ENCODE results near the gene ADCY5.

Gene ADCY5

GRCh38 chr3:123338620-123339061 lies 110.2 kb downstream of the ADCY5 start:
- DNase-seq: no peak

- peak in 2 of 3 experiments; percentile 22 to 55 for DNase-seq
Observed at GRCh38 chr3:123337948-123338619, 110.8 kb downstream of the ADCY5 start.

GRCh38 chr3:123337226-123337625 lies 111.7 kb downstream of the ADCY5 start:
- DNase-seq: no peak

- DNase-seq: no peak
Observed at GRCh38 chr3:123336441-123336851, 112.4 kb downstream of the ADCY5 start.

- DNase-seq: no peak
Observed at GRCh38 chr3:123336001-123336400, 112.9 kb downstream of the ADCY5 start.

- no peak for DNase-seq
Observed at GRCh38 chr3:123335007-123335670, 113.8 kb downstream of the ADCY5 start.

GRCh38 chr3:123334056-123334455 lies 114.8 kb downstream of the ADCY5 start:
- DNase-seq: no peak

- no peak for DNase-seq
Observed at GRCh38 chr3:123333401-123333800, 115.5 kb downstream of the ADCY5 start.

GRCh38 chr3:123332124-123332641 lies 116.7 kb downstream of the ADCY5 start:
- no peak for DNase-seq

- no peak for DNase-seq
Observed at GRCh38 chr3:123331651-123332050, 117.2 kb downstream of the ADCY5 start.

- DNase-seq: no peak
Observed at GRCh38 chr3:123331006-123331405, 117.9 kb downstream of the ADCY5 start.

GRCh38 chr3:123330441-123330991 lies 118.4 kb downstream of the ADCY5 start:
- no peak for DNase-seq

- no peak for DNase-seq
Observed at GRCh38 chr3:123329636-123330340, 119.1 kb downstream of the ADCY5 start.

GRCh38 chr3:123328851-123329635 lies 119.8 kb downstream of the ADCY5 start:
- DNase-seq: peak; percentile 68 to 81 (median 68)

GRCh38 chr3:123327956-123328850 lies 120.7 kb downstream of the ADCY5 start:
- DNase-seq: no peak

- DNase-seq: no peak
Observed at GRCh38 chr3:123327480-123327879, 121.4 kb downstream of the ADCY5 start.

- DNase-seq: no peak
Observed at GRCh38 chr3:123326531-123326930, 122.4 kb downstream of the ADCY5 start.

GRCh38 chr3:123325766-123326256 lies 123.1 kb downstream of the ADCY5 start:
- no peak for DNase-seq

GRCh38 chr3:123324880-123325765 lies 123.8 kb downstream of the ADCY5 start:
- no peak for DNase-seq

- DNase-seq: no peak
Observed at GRCh38 chr3:123323781-123324180, 125.1 kb downstream of the ADCY5 start.
